ENCODE results near the gene CCR4. TPM values are rescaled to one million over a fixed set of nuclear protein-coding genes. Genes with fewer than 3 reads are reported as not detected.
"Not testable (repeated sequence)": the region's sequence is repeated elsewhere in the genome, so short reads cannot be mapped to it uniquely, and the experiment has no call there.

CCR4 gene
- total RNA-seq, 1 experiment from 2014 or later = 0.22 TPM

GRCh38 chr3:32940726-32941125 is 10.7 kb upstream of the CCR4 start (continued):
- TF ChIP-seq MXD4 (CRISPR knock-in tag; IDR thresholded peaks at IDR 0.05; ENCODE audit: borderline replicate concordance) (no peak), CBFB (CRISPR knock-in tag; IDR thresholded peaks at IDR 0.05; ENCODE audit: low read depth) (no peak), NFATC4 (CRISPR knock-in tag; IDR thresholded peaks at IDR 0.05) (no peak), ZSCAN18 (CRISPR knock-in tag; IDR thresholded peaks at IDR 0.05) (no peak)

GRCh38 chr3:32945136-32945535 is 6.3 kb upstream of the CCR4 start:
- TF ChIP-seq RORB (CRISPR knock-in tag; IDR thresholded peaks at IDR 0.05) (no peak), ARID4B (CRISPR knock-in tag; IDR thresholded peaks at IDR 0.05; ENCODE audit: borderline replicate concordance) (no peak), ELF4 (CRISPR knock-in tag; IDR thresholded peaks at IDR 0.05; ENCODE audit: low read depth) (no peak), FOXP1 (CRISPR knock-in tag; IDR thresholded peaks at IDR 0.05; ENCODE audit: borderline replicate concordance) (no peak), ZNF121 (CRISPR knock-in tag; IDR thresholded peaks at IDR 0.05) (no peak), MAX (CRISPR knock-in tag; IDR thresholded peaks at IDR 0.05) (no peak), ATF2 (CRISPR knock-in tag; IDR thresholded peaks at IDR 0.05; ENCODE audit: borderline replicate concordance, low read depth) (no peak), EMX1 (CRISPR knock-in tag; IDR thresholded peaks at IDR 0.05) (no peak), USF2 (CRISPR knock-in tag; IDR thresholded peaks at IDR 0.05) (no peak), RELA (CRISPR knock-in tag; IDR thresholded peaks at IDR 0.05; ENCODE audit: borderline replicate concordance) (no peak), ZMAT4 (CRISPR knock-in tag; IDR thresholded peaks at IDR 0.05) (no peak), NR2C2 (CRISPR knock-in tag; IDR thresholded peaks at IDR 0.05) (no peak), GABPB1 (CRISPR knock-in tag; IDR thresholded peaks at IDR 0.05) (no peak)
- Mint-ChIP-seq H3K27me3 (ENCODE audit: low read depth) (peaks cover 9% of the 10 kb centered on the region), H3K4me1 (no peaks in the 10 kb centered on the region), H3K27ac (no peak overlapping the region), H3K36me3 (peaks cover 3% of the 10 kb centered on the region; the same call in 1 of the 2 replicates), H3K9me3 (peaks cover 8% of the 10 kb centered on the region), H3K4me3 (no peak overlapping the region)
- POLR2A ChIA-PET = no interaction called here
- CTCF ChIA-PET = no interaction called here
- ATAC-seq = no peak; the same call in 1 of the 2 replicates
- no peak for DNase-seq (ENCODE audit: low spot score)

GRCh38 chr3:32945598-32945997 is 5.8 kb upstream of the CCR4 start:
- DNase-seq (ENCODE audit: low spot score); POLR2A ChIA-PET; H3K27me3 Mint-ChIP-seq (ENCODE audit: low read depth): not testable (repeated sequence)

More at GRCh38 chr3:32945598-32945997, 5.8 kb upstream of the CCR4 start:
- H3K36me3 Mint-ChIP-seq, H3K4me3 Mint-ChIP-seq, H3K9me3 Mint-ChIP-seq, ATAC-seq, CTCF ChIA-PET, H3K27ac Mint-ChIP-seq, H3K4me1 Mint-ChIP-seq: not testable (repeated sequence)
